HG02943 (cell line): ENCODE measurements around the gene CPSF7.
"Not testable (repeated sequence)": the region's sequence is repeated elsewhere in the genome, so short reads cannot be mapped to it uniquely, and the experiment has no call there.

Source experiments
- ATAC-seq: cut with Tn5 transposase; IDR thresholded peaks from one replicate; pipeline ENCODE4 v1.9.1; 2021; ENCODE audit warnings: mild to moderate bottlenecking, low read depth, moderate library complexity; ENCODE audit not compliant: unreplicated experiment

Gene CPSF7

GRCh38 chr11:61392981-61393595 lies 36.7 kb downstream of the CPSF7 start:
- ATAC-seq: no peak

- no peak for ATAC-seq
These were observed 39.6 kb downstream of the CPSF7 start for GRCh38 chr11:61390161-61390560.

GRCh38 chr11:61384271-61385242 lies 45.2 kb downstream of the CPSF7 start:
- no peak for ATAC-seq

GRCh38 chr11:61383859-61384258 lies 45.9 kb downstream of the CPSF7 start:
- ATAC-seq: not testable (repeated sequence)

GRCh38 chr11:61380884-61381283 lies 48.9 kb downstream of the CPSF7 start:
- no peak for ATAC-seq

GRCh38 chr11:61378713-61379313 lies 51.0 kb downstream of the CPSF7 start:
- no peak for ATAC-seq

- ATAC-seq: no peak
These were observed 52.2 kb downstream of the CPSF7 start for GRCh38 chr11:61377461-61378160.

GRCh38 chr11:61375761-61376108 lies 54.0 kb downstream of the CPSF7 start:
- ATAC-seq: no peak

GRCh38 chr11:61372659-61373420 lies 56.9 kb downstream of the CPSF7 start:
- ATAC-seq: no peak

- ATAC-seq: no peak
These were observed 59.3 kb downstream of the CPSF7 start for GRCh38 chr11:61370349-61371005.

- ATAC-seq: no peak
These were observed 60.1 kb downstream of the CPSF7 start for GRCh38 chr11:61369372-61370348.

- no peak for ATAC-seq
These were observed 61.1 kb downstream of the CPSF7 start for GRCh38 chr11:61368646-61369045.

- no peak for ATAC-seq
These were observed 62.4 kb downstream of the CPSF7 start for GRCh38 chr11:61367406-61367805.

GRCh38 chr11:61364012-61364675 lies 65.6 kb downstream of the CPSF7 start:
- no peak for ATAC-seq

- ATAC-seq: no peak
These were observed 67.3 kb downstream of the CPSF7 start for GRCh38 chr11:61362542-61362875.

- peak; percentile 88 for ATAC-seq
These were observed 67.8 kb downstream of the CPSF7 start, which contains the start of the genes CYB561A3 and TMEM138 for GRCh38 chr11:61361741-61362541. TSS of gene CYB561A3 (minus strand) at chr11:61361882. CDS start at chr11:61356713, 5,169 bp downstream. TSS of gene TMEM138 (plus strand) at chr11:61362374. CDS start at chr11:61364391, 2,017 bp downstream.

- ATAC-seq: no peak
These were observed 68.5 kb downstream of the CPSF7 start for GRCh38 chr11:61361237-61361740.
